SH-SY5Y (cell line): ENCODE results near the gene TSFM.

Experiments used
- GATA2 ChIP-seq: IDR thresholded peaks from 2 replicates; pipeline ENCODE4 v1.6.1; 2011; ENCODE audit warnings: mild to moderate bottlenecking, low read depth, low read length
- GATA3 ChIP-seq: IDR thresholded peaks from 2 replicates; pipeline ENCODE4 v1.6.1; 2011; ENCODE audit warnings: low read depth, mild to moderate bottlenecking, low read length, moderate library complexity

- no peak for TF ChIP-seq GATA2
- TF ChIP-seq GATA3 = no peak
Observed at GRCh38 chr12:57836442-57837375, 54.1 kb downstream of the TSFM start.
